Measurements from ENCODE around the gene CCR3.

GRCh38 chr3:46205286-46205960 lies 36.8 kb upstream of the CCR3 start:
- TF ChIP-seq, protein P1, sequence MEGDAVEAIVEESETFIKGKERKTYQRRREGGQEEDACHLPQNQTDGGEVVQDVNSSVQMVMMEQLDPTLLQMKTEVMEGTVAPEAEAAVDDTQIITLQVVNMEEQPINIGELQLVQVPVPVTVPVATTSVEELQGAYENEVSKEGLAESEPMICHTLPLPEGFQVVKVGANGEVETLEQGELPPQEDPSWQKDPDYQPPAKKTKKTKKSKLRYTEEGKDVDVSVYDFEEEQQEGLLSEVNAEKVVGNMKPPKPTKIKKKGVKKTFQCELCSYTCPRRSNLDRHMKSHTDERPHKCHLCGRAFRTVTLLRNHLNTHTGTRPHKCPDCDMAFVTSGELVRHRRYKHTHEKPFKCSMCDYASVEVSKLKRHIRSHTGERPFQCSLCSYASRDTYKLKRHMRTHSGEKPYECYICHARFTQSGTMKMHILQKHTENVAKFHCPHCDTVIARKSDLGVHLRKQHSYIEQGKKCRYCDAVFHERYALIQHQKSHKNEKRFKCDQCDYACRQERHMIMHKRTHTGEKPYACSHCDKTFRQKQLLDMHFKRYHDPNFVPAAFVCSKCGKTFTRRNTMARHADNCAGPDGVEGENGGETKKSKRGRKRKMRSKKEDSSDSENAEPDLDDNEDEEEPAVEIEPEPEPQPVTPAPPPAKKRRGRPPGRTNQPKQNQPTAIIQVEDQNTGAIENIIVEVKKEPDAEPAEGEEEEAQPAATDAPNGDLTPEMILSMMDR (IDR thresholded peaks at IDR 0.05): no peak
- no peak for TF ChIP-seq POLR2AphosphoS5 (IDR thresholded peaks at IDR 0.05)
